ENCODE measurements around the gene SLC30A7.
"Not testable (repeated sequence)": the region's sequence is repeated elsewhere in the genome, so short reads cannot be mapped to it uniquely, and the experiment has no call there.

The SLC30A7 gene

GRCh38 chr1:100891380-100891779, 4.5 kb upstream of the SLC30A7 start:
- DNase-seq (ENCODE audit: low read depth in 2 of 2), result no peak

- DNase-seq (ENCODE audit: low read depth in 2 of 2), result no peak
Measured at GRCh38 chr1:100892554-100892953, 3.3 kb upstream of the SLC30A7 start.

- no peak for DNase-seq (ENCODE audit: low read depth in 2 of 2)
Measured at GRCh38 chr1:100893718-100894117, 2.2 kb upstream of the SLC30A7 start.

GRCh38 chr1:100894603-100895539, 1.0 kb upstream of the SLC30A7 start, which contains the start of gene EXTL2:
Gene EXTL2 (minus strand): TSS chr1:100894842. CDS start chr1:100888757, 6,085 bp downstream.
- DNase-seq (ENCODE audit: low read depth in 2 of 2), result peak; percentile 44 to 52

GRCh38 chr1:100896481-100896982, 642 bp downstream of the SLC30A7 start:
- peak; percentile 18 to 37 for DNase-seq (ENCODE audit: low read depth in 2 of 2)

GRCh38 chr1:100902365-100902764, 6.5 kb downstream of the SLC30A7 start:
- DNase-seq (ENCODE audit: low read depth in 2 of 2), result no peak

GRCh38 chr1:100903777-100904176, 7.9 kb downstream of the SLC30A7 start:
- DNase-seq (ENCODE audit: low read depth in 2 of 2), result no peak

GRCh38 chr1:100904528-100904927, 8.6 kb downstream of the SLC30A7 start:
- DNase-seq (ENCODE audit: low read depth in 2 of 2), result no peak

- no peak for DNase-seq (ENCODE audit: low read depth in 2 of 2)
Measured at GRCh38 chr1:100905181-100905580, 9.3 kb downstream of the SLC30A7 start.

GRCh38 chr1:100907887-100908286, 12.0 kb downstream of the SLC30A7 start:
- no peak for DNase-seq (ENCODE audit: low read depth in 2 of 2)

GRCh38 chr1:100909018-100909417, 13.1 kb downstream of the SLC30A7 start:
- no peak for DNase-seq (ENCODE audit: low read depth in 2 of 2)

- DNase-seq (ENCODE audit: low read depth in 2 of 2), result no peak
Measured at GRCh38 chr1:100912019-100912418, 16.1 kb downstream of the SLC30A7 start.

GRCh38 chr1:100921110-100921706, 25.3 kb downstream of the SLC30A7 start:
- DNase-seq (ENCODE audit: low read depth in 2 of 2), result no peak

- DNase-seq (ENCODE audit: low read depth in 2 of 2), result no peak
Measured at GRCh38 chr1:100924212-100924611, 28.3 kb downstream of the SLC30A7 start.

GRCh38 chr1:100924991-100925390, 29.1 kb downstream of the SLC30A7 start:
- DNase-seq (ENCODE audit: low read depth in 2 of 2), result no peak

- no peak for DNase-seq (ENCODE audit: low read depth in 2 of 2)
Measured at GRCh38 chr1:100926240-100926639, 30.4 kb downstream of the SLC30A7 start.

- DNase-seq (ENCODE audit: low read depth in 2 of 2), result no peak
Measured at GRCh38 chr1:100927276-100927675, 31.4 kb downstream of the SLC30A7 start.

GRCh38 chr1:100928128-100928527, 32.2 kb downstream of the SLC30A7 start:
- DNase-seq (ENCODE audit: low read depth in 2 of 2), result no peak

GRCh38 chr1:100930494-100930893, 34.6 kb downstream of the SLC30A7 start:
- DNase-seq (ENCODE audit: low read depth in 2 of 2), result no peak

GRCh38 chr1:100931716-100932115, 35.8 kb downstream of the SLC30A7 start:
- no peak for DNase-seq (ENCODE audit: low read depth in 2 of 2)

GRCh38 chr1:100933555-100933954, 37.7 kb downstream of the SLC30A7 start:
- not testable (repeated sequence) for DNase-seq (ENCODE audit: low read depth in 2 of 2)

- DNase-seq (ENCODE audit: low read depth in 2 of 2), result no peak
Measured at GRCh38 chr1:100936194-100936967, 40.5 kb downstream of the SLC30A7 start.

Data from stimulated activated CD4-positive, alpha-beta T cell treated with anti-CD3 and anti-CD28 coated beads, Interleukin-15, amount 100 ng/mL, for 48 hours (primary cell).